Stimulated activated CD4-positive, alpha-beta T cell treated with anti-CD3 and anti-CD28 coated beads, Interleukin-2, amount 100 ng/mL, for 24 hours (primary cell): ENCODE data around the gene CHST11.
A peak's percentile ranks its signal among the peaks of the same experiment; 100 is the strongest.

Source experiments
- DNase-seq, 2 donors: peaks; one replicate each; pipeline ENCODE4 v3.0.0-alpha.2; 2020

CHST11 gene

GRCh38 chr12:104662203-104662602, 205.5 kb downstream of the CHST11 start:
- DNase-seq: no peak

DNA sequence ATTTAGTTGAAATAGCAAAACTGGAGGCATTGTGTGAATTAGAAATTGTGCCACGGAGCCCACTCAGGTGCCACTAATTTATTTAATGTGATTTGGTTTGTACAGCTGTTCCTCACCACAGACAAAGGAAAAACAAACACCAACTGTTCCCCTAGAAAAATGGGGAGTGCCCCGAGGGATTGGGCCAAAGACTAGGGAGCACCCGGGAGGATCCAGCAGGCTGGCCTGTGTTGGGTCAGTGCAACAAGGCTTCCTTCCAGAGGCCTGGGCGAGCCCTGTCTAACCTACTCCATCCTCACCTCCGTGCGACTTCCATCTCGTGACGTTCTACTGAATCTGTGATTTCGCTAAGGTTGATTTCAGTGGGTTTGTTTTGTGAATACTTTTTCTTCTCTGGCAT, 206.2 kb downstream of the CHST11 start:
- DNase-seq: no peak

- DNase-seq: no peak
Observed at GRCh38 chr12:104664351-104664750, 207.6 kb downstream of the CHST11 start.

DNA sequence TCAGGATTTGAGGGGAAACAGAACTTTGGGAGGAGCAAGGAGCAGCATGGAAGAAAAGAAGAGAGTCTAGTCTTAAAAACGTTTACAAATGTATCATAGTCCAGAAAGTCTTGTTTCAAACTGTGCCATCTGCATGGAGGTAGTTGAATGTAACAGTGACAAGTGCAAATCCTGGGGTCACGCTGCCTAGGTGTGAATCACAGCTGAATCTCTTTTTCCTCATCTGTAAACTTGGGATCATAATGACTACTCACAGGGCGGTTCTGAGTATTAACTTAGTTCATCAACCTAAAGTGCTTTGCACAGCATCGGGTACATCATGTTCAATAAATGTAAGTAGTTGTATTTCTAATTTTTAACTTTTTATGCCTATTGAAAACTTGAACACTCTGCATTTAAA, 208.5 kb downstream of the CHST11 start:
- no peak for DNase-seq

- no peak for DNase-seq
Observed at GRCh38 chr12:104667139-104667538, 210.4 kb downstream of the CHST11 start.

GRCh38 chr12:104668274-104668718, 211.5 kb downstream of the CHST11 start:
- DNase-seq: no peak

GRCh38 chr12:104669089-104669721, 212.5 kb downstream of the CHST11 start:
- no peak for DNase-seq

GRCh38 chr12:104669851-104670337, 213.1 kb downstream of the CHST11 start:
- no peak for DNase-seq

- no peak for DNase-seq
Observed at GRCh38 chr12:104670439-104671408, 214.0 kb downstream of the CHST11 start.

GRCh38 chr12:104671409-104672095, 214.8 kb downstream of the CHST11 start:
- DNase-seq: peak; percentile 82 to 92

- no peak for DNase-seq
Observed at GRCh38 chr12:104672096-104672445, 215.3 kb downstream of the CHST11 start.

- peak in 1 of 2 donors; percentile 24 for DNase-seq
Observed at GRCh38 chr12:104672501-104673265, 215.9 kb downstream of the CHST11 start.

- DNase-seq: no peak
Observed at GRCh38 chr12:104673294-104673693, 216.5 kb downstream of the CHST11 start.

- no peak for DNase-seq
Observed at GRCh38 chr12:104673696-104674482, 217.1 kb downstream of the CHST11 start.

DNA sequence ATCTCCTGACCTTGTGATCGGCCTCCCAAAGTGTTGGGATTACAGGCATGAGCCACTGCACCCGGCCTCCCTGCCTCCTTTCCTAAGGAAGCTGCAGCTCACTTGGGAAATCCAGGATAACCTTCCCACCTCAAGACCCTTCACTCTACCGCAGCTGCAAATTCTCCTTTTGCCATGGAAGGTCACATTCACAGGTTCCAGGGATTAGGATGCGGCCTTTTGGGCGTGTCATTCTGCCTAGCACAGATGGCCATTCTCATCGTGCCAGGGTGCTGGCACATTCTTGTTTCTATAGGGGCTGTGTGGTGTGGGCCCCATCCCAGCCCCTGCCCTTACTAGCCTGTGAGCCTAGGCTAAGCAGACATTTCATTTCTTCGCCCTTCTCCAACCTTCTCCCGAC, 219.9 kb downstream of the CHST11 start:
- no peak for DNase-seq

DNA sequence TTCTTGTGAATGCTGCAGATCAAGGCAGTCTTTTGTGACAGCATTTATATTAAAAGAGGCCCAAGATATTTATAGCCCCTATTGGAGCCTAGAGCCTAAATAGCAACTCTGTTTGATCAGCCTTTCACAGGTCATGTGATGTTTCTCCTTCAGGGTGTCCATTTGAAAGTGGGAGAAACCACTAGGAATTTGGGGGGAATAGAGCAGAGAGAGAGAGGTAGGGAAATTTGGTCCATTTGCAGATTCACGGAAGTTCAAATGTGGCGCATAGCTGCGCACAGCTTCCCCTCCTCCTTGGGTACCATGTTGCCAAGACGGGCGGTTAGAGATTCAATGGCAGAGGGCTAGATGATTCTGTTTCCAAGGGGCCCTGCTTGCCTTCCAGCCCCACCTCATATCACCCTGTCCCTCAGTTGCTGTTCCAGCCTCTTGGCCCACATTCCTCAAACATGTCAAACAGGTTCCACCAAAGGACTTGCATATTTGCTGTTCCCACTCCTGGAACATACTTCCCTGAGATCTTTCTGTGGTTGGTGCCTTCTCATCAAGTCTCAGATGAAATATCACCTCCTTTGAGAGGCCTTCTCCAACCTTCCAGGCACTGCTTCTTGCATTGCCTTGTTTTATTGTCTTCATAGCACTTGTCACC, 220.8 kb downstream of the CHST11 start:
- DNase-seq: no peak

GRCh38 chr12:104680070-104680469, 223.3 kb downstream of the CHST11 start:
- peak in 1 of 2 donors; percentile 38 for DNase-seq

DNA sequence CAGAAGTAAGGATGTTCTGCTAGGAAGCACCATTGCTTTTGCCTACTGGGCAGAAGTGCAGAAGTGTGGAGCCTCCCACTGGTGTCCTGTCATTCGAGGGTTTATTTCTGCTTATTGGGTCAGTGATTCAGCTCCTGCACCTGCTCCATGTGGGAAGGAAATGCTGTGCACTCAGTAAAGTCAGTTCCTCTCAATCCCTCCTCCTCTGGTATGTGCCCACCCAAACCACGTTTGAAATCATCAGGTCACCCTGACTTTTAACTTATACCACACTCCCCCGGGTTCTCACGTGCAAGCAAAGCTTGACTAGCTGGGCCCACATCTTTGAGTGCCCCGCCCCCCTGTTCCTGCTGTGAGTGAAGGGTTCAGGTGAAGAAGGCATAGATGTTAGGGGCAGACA, 223.7 kb downstream of the CHST11 start:
- DNase-seq: peak in 1 of 2 donors; percentile 40

DNA sequence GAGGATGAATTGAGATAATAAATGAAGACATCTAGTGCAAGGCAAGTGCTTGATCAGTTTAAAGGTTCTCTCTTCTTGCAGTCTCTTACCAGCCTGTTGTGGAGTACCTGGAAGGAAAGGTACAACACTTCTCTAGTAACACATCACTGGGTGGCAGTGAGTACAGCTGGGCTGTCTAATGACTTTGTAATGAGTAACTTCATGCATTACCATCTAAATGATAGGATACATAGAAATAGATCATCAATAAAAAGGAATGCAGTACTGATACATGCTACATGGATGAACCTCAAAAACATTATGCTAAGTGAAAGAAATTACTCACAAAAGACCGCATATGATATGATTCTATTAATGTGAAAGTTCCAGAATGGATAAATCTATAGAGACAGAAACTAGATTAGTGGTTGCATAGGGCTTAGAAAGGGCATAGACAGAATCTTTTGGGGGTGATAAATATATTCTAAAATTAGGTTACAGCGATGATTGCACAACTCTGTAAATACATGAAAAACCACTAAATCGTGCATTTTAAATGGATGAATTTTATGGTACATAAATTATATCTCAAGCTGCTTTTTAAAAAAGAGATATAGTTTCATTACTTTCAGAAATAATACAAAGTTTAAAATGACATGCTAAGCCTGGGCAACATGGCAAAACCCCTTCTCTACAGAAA, 224.4 kb downstream of the CHST11 start:
- no peak for DNase-seq

DNA sequence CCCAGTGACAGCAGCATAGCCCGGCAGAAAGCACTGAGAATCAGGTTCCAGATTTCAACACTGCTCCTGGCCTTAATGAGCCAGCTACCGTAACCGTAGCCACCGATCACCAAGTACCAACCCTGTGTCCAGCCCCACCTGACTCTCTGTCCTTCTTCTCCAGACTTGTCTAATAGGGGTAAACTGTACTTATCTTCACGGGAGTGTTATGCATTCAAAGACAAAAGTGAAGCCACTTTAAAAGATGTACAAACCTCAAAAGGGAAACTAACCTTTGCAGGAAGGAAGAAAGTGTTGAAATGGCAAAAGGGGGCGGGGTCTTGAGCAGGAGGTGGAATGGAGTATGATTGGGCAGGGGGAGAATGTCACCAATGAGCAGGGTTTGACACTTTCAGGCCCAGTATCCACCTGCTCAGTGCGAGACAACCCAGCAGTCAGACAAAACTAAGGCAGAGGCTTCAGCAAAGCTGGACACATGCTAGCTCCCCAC, 226.1 kb downstream of the CHST11 start:
- peak; percentile 69 to 76 for DNase-seq
